Glomerular endothelial cell (primary cell): ENCODE results near the gene GSTA4. TPM values are rescaled to one million over a fixed set of nuclear protein-coding genes. Genes with fewer than 3 reads are reported as not detected.

ENCODE experiments used
- DNase-seq: peaks from one replicate; pipeline ENCODE4 v3.0.0-alpha.2; 2011; ENCODE audit warnings: low read depth, low spot score; ENCODE audit errors: extremely low read depth
- total RNA-seq: library from RNA; depleted of rRNA; stranded (reverse); fragments of >200 nt; gene quantifications from 2 replicates; pipeline ENCODE4 v1.2.3, GENCODE V29; 2015

The GSTA4 gene, protein sequence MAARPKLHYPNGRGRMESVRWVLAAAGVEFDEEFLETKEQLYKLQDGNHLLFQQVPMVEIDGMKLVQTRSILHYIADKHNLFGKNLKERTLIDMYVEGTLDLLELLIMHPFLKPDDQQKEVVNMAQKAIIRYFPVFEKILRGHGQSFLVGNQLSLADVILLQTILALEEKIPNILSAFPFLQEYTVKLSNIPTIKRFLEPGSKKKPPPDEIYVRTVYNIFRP
- total RNA-seq = 21.8 and 25.3 TPM in 2 replicates

DNA sequence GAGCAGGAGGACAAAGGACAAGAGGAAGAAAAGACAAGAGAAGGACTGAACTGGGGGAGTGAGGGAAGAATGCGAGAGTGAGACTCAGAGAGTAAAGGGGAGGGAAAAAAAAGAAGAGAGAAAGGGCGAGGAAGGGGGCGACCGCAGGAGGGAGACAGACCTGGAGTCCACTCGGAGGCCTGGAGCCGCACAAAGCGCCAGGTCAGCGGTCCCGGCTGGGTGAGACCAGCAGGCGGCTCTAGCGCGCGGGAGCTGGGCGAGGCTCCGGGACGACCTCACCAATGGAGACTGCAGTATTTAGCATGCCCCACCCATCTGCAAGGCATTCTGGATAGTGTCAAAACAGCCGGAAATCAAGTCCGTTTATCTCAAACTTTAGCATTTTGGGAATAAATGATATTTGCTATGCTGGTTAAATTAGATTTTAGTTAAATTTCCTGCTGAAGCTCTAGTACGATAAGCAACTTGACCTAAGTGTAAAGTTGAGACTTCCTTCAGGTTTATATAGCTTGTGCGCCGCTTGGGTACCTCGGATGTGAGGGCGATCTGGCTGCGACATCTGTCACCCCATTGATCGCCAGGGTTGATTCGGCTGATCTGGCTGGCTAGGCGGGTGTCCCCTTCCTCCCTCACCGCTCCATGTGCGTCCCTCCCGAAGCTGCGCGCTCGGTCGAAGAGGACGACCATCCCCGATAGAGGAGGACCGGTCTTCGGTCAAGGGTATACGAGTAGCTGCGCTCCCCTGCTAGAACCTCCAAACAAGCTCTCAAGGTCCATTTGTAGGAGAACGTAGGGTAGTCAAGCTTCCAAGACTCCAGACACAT lies at the start of gene GSTA4:
TSS of gene GSTA4 (minus strand) at position 196 of the 824 bp plus-strand sequence. CDS start 1,041 bp downstream, outside the sequence.
- DNase-seq = peak; percentile 92

DNA sequence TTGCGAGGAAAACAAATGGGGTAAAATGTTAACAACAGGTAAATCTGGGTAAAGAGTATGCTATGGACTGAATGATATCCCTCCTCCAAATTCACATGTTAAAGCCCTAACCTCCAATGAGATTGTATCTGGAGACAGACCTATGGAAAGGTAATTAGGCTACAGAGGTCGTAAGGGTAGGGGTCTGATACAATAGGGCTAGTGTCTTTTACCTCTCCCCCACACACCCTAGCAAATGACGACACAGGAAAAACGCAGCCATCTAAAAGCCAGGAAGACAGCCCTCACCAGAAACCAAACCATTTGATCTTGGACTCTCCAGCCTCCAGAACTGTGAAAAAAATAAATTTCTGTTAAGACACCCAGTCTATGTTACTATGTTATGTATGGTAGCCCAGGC lies 49.5 kb upstream of the GSTA4 start:
- DNase-seq = no peak

DNA sequence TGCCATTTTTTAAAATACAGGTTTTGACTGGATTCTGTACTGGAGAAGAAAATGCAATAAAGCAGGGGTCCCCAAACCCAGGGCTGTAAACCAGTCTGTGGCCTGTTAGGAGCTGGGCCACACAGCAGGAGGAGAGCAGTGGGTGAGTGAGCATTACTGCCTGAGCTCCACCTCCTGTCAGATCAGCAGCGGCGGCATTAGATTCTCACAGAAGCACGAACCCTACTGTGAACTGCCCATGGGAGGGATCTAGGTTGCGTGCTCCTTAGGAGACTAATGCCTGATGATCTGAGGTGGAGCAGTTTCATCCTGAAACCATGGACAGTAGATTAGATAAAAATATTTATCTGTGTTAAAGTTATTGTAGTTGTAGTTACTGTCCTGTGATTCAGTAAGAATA lies 49.0 kb upstream of the GSTA4 start:
- no peak for DNase-seq

DNA sequence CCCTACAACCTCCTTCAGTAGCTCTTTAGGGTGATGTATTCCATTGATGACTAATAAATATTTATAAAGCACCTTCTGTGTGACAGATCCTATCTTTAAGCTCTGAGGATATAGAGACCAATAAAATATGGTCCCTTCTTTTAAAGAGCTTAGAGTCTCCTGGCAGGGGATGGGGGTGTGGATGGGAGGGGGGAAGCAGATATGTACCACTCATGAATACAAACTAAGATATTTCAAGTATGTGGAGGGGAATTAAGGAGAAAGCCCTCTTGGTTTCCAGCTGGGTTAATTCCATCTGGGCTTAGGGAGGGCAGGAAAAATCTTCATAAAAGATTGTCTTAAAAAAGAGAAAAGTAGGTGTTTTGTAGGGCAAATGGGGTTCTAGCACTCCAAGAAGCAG lies 48.5 kb upstream of the GSTA4 start:
- no peak for DNase-seq

DNA sequence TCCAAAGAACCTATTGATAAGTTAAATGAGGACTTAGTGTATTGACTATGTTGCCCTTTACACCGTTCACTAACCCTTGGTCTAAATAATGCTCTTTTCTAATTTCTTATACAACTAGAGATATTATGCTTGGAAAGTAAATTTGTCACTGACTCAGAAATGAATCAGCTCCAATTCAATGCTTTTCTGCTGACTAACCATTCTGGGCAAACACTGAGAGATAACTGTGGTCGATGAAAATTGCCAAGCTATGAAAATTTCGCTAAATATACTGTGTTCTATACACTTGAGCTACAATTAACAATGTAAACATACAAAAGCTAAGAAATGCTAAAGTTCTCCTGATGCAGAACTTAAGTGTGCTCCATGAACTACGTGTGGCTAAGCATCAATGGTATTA lies 47.0 kb upstream of the GSTA4 start:
- no peak for DNase-seq

DNA sequence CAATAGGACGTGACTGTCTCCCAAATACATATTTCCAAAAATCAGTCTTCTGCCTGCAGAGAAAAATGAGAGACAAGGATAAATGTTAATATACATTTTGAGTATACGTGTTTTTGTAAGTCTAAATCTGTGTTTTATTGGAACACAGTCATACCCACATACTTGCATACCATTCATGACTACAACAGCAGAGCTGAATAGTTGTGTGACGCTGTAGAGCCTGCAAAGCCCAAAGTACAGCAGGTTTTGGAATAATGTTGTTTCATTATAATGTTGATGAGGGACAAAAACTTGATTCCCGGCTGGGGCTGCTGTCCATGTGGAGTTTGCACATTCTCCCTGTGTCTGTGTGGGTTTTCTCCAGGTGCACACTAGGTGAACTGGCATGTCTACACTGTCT lies 46.3 kb upstream of the GSTA4 start:
- no peak for DNase-seq

DNA sequence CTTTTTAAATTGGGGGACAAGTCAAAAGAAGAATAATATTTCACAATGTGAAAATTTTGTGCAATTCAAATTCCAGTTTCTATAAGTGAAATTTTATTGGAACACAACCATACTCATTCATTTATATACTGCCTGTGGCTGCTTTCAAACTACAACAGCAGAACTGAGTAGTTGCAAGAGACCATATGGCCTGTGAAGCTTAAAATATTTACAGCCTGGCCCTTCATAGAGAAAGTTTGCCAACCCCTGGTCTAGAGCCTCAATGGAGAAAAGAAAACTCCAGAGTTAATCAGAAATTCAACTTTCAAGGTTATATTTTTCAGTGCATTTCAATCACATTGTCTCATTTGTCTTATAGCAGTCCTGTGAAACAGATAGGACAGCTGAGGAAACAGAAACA lies 43.5 kb upstream of the GSTA4 start:
- DNase-seq = no peak

DNA sequence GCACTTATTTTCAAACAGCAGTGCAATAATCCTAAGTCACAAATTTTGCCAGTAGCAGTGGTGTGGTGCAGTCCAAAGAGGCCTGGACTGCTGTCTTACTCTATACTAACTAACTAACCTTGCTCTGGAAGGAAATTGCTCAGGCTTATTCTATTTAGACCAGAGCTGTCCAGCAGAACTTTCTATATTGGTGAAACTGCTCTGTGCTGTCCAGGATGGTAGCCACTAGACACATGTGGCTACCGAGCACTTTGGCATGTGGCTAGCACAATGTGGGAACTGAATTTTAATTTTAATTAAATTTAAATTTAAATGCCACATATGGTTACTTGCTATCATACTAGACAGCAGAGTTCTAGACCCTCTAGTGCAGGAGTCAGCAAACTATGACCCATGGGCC lies 43.1 kb upstream of the GSTA4 start:
- DNase-seq = no peak

DNA sequence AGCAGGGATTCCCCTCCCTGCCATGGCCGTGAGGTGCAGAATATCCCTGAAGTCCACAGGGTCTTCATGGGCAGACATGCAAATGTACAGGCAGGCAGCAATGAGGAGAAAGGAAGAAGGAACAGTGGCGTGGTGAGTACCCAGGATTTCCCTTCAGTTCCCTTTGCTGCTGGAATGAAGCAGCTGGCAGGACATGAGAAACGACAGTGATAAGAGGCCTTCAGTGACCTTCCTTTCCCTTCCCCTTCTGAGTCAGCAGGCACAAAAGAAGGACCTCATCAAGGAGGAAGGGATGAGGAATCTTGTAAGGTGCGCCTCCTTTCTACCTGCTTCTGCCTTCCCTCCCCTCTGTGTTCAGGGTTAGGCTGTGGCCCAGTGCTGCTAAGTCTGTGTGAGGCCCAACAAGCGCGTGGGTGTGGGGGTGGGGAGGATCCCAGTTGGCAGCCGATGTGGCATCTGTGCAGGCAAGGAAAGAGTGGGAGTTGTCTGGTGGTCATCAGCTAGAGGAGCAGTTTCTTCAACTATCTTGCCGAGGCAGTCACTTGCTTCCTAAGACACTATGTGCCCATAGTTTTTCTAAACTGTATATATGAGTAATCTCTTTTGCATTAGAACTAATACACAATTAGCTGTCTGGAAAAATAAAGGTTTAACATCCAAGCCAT lies 40.6 kb upstream of the GSTA4 start:
- DNase-seq = no peak

DNA sequence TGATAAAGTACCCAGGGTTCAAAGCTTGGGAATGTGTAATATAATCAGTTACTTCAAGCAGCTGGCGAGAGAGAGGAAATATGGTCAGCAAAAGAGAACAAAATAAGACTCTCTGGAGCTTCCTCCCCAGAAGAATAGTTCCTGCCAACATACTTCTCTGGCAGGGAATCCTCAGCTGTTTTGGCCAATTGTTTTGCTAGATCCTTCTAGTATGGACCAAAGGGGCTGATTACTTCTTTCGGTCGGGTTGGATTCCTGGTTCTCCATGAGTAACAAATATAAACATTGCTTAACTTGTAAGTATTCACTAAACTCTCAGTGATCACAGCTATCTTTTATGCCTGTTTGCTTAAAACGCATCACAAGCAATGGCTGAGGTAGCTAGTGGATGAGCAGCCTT lies 38.7 kb upstream of the GSTA4 start:
- DNase-seq = peak; percentile 3

DNA sequence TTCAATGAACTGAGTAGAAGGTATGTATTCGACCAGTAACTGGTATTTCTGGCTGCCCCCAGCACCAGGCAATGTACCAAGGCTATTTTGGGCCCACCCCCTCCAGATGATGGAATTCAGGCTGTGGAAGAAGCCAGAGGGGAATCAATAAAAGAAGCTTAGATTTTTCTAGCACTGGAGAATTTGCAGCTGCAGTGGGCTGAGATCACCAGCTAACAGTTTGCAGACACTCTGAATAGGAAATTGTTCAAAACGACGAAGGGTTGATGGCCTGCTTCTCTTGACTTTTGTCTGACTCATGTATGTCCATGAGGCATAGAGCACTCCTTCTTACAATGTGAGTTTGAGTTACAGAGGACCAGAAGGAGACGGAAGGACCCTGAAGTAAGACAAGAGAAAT lies 37.8 kb upstream of the GSTA4 start:
- DNase-seq = no peak

DNA sequence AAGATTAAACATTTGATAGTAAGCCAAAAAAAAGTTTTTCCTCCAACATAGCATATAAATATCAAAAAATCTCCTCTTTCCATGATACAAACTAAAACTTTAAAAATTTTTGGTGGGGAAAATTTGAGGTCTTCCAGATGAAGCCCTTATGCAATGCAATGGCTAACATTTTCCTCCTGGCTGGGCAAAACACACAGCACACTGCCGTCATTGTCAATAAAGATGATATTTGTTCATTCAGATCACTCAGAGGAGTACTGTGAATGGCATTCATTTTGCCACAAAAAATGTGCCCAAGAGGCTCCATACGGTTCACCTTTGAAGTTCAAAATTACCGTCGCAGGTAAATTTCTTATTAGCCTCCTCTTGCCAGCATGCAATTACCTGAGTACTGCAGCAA lies 36.2 kb upstream of the GSTA4 start:
- no peak for DNase-seq

DNA sequence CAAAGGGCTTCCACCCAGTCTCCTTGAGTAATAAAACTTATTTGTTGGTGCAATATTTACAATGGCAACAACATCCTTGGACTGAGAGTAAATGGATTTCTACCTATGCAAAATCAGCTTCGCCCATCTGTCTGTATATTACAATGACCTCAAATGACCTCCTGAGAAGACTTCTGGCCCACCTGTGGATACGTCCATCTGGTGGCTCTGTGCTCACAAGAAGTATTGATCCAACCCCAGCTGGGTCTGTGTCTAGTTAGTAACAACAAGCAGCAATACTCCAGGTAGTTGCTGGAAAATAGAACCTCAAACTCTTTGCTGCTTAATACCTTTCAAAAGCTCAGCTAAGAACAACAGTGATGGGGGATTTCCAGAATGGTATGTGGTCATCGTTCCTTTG lies 34.7 kb upstream of the GSTA4 start:
- DNase-seq = no peak

DNA sequence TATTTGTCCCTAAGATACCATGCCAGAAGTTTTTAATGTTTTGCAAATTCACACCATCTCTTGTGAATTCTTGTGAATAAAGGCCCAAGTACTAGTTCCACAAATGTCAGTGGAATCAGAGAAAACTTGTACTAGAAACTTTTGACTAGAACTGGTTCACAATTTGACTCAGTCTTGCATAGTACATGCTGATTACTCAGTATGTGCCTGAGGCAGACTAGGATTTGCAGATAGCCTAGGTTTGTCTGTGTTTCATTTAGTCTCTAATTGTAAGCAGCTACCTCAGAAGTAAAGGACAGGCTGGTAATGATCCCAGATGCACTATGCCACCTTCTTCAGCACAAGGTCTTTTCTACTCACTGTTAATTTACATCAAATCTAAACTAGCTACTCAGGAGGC lies 34.2 kb upstream of the GSTA4 start:
- DNase-seq = no peak

DNA sequence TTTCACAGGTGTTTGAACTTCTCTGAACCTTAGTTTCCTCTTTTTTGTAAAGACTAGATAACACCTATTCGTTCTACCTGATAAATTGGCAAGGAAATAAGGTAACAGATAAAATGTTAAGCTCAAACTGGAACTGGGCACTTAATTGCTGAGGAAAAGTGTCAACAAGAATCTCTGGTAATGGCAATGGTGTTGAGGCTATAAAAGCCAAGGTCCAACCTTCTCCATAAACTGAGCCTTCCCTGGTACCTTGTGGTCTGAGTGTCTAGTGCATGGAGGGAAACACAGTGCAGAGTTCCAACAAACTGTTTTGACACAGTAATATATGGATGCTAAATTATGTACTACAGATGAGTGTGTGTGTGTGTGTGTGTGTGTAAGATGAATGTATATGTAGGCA lies 33.4 kb upstream of the GSTA4 start:
- no peak for DNase-seq

DNA sequence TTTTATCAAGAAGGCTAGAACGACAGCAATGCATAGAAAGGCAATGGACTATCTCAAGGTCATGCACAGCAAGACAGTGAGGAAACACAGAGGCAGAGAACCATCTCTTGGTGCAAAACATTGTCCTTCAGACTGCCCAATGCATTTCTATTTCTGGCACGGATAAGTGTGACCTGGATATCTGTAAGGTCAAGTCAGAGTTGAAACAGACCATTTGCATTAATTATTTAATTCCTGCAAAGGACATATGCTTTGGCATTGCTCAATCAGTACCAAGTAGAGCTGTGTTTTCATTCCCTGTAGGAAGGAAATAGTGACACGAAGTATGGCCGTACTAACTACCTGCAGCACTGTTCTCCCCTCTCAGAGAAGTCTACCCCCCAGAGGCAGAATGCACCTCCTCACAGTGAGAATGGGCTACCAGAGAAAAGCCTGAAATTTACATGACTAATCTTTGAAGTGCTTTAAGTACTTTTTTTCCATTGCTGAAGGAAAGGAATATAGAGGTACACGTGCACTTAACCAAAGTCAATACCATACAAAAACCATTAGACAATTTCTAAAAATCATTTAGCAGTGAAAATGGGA lies 32.1 kb upstream of the GSTA4 start:
- no peak for DNase-seq

DNA sequence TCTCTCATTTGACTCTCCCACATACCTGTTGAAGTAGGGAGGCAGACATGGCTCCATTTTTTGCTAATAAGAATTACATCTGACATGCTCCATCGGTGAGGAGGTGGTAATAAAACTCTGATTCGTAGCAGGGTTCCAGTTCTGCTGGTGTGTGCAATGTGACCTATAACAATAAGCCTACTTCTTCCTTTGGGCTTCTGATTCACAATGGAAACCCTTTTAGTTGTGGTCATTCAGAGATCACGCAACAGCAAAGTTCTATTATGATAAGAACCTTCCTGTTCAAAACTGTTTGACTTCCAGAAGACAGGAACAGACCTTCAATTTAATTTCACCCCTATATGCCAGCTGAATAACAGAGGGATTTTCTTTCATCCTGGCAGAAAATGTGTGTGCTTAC lies 31.4 kb upstream of the GSTA4 start:
- no peak for DNase-seq

DNA sequence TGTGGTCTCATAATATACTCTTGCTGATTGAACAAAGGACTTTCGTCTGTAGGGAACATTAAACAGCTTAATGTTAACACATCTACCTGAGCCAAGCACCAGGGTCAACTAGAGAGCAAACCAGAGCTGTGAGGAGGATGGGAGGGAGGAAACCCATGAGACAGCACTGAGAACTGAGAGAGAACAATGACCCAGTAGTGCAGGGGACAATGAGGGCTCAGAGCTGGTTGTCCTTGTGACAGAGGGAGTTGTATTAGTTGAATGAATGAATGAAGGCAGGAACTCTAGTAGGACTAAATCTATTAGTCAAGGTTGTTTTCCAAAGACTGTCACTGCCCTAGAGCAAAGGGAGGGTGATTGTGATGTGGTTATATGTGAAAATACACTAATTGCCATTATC lies 28.2 kb upstream of the GSTA4 start:
- no peak for DNase-seq

DNA sequence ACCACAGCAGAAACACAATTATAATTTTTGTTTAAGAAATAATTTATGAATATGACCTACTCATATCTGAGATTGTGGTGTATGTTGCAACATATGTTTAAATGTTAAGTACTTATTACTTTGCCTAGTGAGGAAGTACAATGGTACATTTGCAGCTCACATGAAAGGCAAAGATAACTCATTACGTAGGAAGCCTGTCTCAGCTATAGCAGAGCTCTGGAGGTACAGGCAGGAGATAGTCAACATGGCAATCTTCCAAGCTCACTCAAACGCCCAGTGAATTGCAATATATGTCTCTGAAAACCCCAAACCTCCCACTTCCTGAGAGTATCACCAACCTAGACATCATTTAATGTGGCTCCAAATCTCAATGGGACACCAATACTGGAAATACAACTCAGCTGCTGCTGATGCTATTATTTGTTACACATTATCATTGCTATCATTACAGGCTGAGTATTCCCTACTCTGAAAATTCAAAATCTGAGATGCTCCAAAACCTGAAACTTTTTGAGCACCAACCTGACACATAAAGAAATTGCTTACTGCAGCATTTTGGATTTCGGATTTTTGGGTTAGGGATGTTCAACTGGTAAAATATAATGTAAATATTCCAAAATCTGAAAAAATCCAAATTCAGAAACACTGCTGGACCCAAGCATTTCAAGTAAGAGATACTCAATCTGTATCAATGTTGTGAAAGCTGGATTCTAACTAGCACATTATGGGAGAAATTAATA lies 25.1 kb upstream of the GSTA4 start:
- no peak for DNase-seq

DNA sequence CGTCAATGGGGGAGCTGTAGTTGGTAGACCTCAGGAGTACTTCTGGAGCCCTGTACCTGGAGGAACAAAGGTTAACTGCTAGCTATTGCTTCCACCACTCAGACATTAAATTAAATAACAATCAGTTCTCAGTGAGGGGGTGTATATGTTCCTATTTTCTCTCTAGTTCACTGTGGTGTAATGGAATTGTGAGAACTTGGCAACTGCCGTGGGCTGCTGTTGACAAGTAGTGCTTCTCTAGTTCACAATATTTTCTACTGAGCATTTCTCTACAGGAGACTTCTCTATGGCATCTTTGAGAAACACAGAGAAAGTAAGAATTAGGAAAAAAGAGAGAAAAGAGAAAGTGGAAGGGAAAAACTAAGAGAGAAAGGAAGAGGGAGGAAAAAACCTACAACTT lies 23.4 kb upstream of the GSTA4 start:
- no peak for DNase-seq

DNA sequence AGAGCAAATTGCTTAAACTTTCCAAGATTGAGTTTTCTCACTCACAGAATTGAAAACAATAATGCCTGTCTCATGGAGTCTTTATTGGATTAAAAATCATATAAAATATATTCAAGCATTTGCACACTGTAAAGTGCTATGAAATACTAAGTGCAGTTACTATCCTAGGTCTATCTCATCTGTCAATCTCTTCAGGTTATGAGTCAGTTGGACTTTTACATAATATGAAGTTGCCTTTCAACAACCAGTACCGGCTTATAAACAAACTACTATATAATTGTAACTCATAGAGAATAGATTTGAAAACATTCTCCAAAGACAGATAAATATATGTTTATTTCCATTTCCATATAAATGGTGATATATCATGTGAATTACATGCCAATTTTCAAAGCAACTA lies 20.4 kb upstream of the GSTA4 start:
- DNase-seq = no peak
